Omental fat pad (tissue), 4 donors: Measurements from ENCODE around the gene NAALADL2. TPM values are rescaled to one million over a fixed set of nuclear protein-coding genes. Genes with fewer than 3 reads are reported as not detected.

ENCODE experiments used
- ATAC-seq: fragments of 150-250 bp; one replicate; pipeline ENCODE4 v1.9.1; 2016; ENCODE audit warnings: mild to moderate bottlenecking, moderate library complexity; ENCODE audit not compliant: low FRiP score
- DNase-seq: peaks from one replicate; pipeline ENCODE4 v3.0.0-alpha.2; 2019; ENCODE audit warnings: low spot score
- total RNA-seq, 4 donors: library from RNA; depleted of rRNA; stranded (reverse); fragments of >200 nt; gene quantifications; one replicate each; pipeline ENCODE4 v1.1.0, GENCODE V29; 2016
- TF ChIP-seq, protein P1 (sequence below), 3 donors: fragments of 450-650 bp; IDR thresholded peaks; one replicate each; pipeline ENCODE4 v1.5.1; 2016 to 2017; ENCODE audit warnings: antibody characterized with exemption in 3 of 3, mild to moderate bottlenecking in 3 of 3, moderate library complexity in 2 of 3

The NAALADL2 gene
- total RNA-seq, 4 donors from 2014 or later: 6.5 to 15.1 (median 8.0) TPM

DNA sequence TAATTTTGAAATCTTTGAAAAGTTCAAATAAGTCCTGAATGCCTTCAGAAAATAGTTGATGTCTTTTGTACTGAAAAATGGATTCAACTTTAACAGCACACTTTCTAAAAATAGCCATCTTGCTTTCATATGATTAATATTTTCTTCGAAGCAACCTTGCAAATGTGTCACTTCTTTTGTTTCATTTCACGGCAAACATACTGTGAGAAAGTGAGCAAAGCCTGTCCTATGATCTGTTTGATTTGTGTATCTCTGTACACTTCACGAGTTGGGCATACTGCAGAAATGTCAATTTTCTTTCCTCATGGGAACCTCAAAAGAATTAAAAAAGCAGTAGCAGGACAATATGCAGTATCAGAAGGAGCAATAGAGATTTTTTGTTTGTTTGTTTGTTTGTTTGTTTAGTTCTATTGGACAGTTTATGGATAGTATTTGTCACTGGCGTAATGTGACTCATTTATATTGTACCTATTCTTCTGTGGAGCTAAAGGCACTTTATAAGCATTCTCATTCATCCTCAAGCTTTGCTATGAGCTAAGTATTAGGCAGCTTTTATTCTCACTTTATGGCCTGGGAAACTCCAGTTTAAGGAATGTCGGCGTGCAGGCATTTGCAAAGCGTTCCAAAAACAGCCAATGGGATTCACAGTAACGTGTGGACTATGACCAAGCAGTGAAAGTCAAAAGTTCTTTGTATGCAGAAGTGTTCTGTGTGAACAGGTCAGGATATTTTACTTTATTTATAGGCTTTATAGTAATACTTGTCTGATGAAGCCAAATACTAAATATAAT, 572.0 kb downstream of the NAALADL2 start:
- TF ChIP-seq, protein P1, sequence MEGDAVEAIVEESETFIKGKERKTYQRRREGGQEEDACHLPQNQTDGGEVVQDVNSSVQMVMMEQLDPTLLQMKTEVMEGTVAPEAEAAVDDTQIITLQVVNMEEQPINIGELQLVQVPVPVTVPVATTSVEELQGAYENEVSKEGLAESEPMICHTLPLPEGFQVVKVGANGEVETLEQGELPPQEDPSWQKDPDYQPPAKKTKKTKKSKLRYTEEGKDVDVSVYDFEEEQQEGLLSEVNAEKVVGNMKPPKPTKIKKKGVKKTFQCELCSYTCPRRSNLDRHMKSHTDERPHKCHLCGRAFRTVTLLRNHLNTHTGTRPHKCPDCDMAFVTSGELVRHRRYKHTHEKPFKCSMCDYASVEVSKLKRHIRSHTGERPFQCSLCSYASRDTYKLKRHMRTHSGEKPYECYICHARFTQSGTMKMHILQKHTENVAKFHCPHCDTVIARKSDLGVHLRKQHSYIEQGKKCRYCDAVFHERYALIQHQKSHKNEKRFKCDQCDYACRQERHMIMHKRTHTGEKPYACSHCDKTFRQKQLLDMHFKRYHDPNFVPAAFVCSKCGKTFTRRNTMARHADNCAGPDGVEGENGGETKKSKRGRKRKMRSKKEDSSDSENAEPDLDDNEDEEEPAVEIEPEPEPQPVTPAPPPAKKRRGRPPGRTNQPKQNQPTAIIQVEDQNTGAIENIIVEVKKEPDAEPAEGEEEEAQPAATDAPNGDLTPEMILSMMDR (IDR thresholded peaks at IDR 0.05): no peak
- ATAC-seq (no peak), DNase-seq (no peak)

DNA sequence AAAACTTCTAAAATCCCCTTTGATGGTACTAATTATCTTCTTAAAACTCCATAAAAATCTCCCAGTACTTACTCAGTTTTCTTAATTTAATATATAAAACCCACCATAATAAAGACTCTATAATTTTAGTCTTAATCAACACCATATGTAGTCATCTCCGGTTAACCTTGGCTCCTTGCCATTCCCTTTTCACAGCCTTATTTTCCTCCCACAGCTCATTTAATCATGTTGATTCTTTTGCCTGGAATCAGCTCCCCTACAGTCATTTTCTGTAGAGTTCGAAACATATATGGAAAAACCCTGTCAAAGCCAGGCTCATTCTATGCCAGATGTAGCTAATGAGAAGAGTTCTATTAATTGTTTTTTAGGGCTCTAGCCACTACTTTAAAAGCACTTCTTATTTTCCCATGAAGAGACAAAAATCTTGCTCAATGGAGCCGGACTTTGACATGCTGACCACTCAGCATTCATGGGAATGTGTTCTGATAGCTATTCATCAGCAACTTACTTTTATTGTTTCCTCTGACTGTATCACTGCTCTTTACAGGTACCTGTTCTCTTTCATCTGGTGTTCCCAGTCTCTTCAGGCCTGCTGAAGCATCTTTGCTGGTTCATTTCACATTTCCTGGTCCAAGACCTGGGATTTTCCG, 573.4 kb downstream of the NAALADL2 start:
- TF ChIP-seq, protein P1 (IDR thresholded peaks at IDR 0.05): no peak
- DNase-seq (no peak), ATAC-seq (no peak)

DNA sequence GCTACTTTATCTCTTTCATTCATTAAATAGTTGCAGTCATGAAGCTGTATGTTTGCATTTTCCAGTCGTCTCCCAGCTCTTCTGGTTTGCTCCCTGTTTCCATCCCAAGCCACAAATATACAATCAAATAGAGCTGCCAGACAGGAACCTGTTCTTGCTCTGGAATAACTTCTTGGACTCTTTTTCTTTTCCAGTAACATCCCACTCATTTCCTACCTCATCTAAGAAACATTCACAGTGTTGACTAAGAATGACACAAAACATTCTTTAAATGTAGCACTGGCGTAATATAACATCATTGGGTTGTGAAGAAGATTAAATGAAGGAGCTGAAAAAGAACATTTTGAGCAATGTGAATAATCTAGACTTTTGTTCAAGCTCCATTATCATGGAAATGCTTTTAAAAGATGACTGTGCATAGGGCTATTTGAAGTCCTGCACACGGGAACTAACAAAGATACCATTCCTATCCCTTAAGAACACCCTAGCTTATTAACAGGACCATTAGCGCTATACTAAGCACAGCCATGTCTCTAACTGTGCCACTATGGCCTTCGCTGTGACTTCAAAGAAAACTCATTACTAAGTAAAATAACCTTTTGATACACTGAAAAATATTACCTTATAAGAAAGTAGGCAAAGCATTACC, 574.0 kb downstream of the NAALADL2 start:
- no peak for DNase-seq
- TF ChIP-seq, protein P1 (IDR thresholded peaks at IDR 0.05): no peak
- ATAC-seq: peak; percentile 85

DNA sequence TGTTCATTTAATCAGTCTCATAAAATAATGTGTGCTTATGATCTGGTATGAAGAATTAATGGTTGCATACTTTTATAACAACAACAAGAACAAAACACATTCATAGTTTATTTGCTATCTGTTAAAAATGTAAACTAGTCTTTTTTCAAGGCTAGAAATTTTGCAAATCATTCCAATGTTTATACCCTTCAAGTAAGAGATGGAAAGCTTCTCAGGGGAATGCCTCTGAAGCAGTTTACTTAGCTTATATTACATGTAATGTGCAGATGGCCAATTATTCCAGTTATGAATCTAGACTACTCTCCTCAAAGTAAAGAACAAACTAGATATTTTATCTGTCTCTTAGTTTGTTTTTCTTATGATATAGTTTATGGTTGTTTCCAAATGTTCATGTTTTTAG, 575.4 kb downstream of the NAALADL2 start:
- no peak for DNase-seq
- ATAC-seq: no peak
- TF ChIP-seq, protein P1 (IDR thresholded peaks at IDR 0.05): no peak

DNA sequence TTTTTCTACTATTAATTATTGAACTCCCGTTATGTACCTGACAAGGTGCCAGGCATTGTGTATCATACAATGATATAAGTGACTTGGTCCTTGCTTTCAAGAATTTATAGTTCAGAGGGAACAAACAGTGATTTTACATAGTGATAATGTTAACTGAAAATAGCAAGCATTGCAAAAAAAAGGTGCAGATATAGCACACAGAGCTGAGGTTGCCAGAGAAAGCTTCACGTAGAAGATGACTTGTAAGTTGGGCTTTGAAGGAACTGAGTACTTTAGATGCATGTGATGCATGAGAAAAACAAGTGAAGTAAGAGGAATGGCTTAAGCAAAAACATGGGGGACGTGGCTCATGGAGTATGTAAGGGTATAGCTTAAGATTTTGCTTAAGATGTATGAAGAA, 584.5 kb downstream of the NAALADL2 start:
- ATAC-seq: no peak
- TF ChIP-seq, protein P1 (IDR thresholded peaks at IDR 0.05): no peak
- no peak for DNase-seq

DNA sequence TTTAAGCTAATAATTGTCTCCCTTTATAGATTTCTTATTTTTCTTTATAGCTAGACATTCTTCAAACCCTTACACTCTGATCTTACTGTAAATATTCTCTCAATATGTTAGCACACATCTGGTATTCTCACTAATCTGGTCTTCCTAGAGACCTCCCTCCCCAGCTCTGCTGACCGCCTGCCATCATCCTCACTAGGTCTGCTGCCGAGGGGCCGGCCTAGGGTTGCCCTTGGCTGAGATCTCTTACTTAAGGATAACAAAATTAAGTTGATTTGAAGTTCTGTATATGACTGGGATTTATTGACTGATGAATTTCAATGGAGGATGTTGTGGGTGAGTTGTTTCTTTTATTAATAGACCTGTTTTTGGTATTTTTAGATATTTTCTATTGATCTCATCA, 586.6 kb downstream of the NAALADL2 start:
- TF ChIP-seq, protein P1 (IDR thresholded peaks at IDR 0.05): no peak
- DNase-seq: no peak
- ATAC-seq: no peak
